GM21390 (cell line): ENCODE data around the gene HRH2.
"Not testable (repeated sequence)": the region's sequence is repeated elsewhere in the genome, so short reads cannot be mapped to it uniquely, and the experiment has no call there.

Source experiments
- ATAC-seq: cut with Tn5 transposase; IDR thresholded peaks from one replicate; pipeline ENCODE4 v1.9.1; 2021; ENCODE audit not compliant: unreplicated experiment

HRH2 gene

GRCh38 chr5:175646251-175646650, 11.6 kb upstream of the HRH2 start:
- ATAC-seq: no peak

GRCh38 chr5:175649967-175650366, 7.9 kb upstream of the HRH2 start:
- ATAC-seq: no peak

GRCh38 chr5:175650430-175651205, 7.3 kb upstream of the HRH2 start:
- not testable (repeated sequence) for ATAC-seq

- peak; percentile 60 for ATAC-seq
These were observed 4.9 kb upstream of the HRH2 start for GRCh38 chr5:175652741-175653663.

- no peak for ATAC-seq
These were observed 4.1 kb upstream of the HRH2 start for GRCh38 chr5:175653763-175654162.

GRCh38 chr5:175654339-175654738, 3.5 kb upstream of the HRH2 start:
- no peak for ATAC-seq

GRCh38 chr5:175654807-175655206, 3.1 kb upstream of the HRH2 start:
- no peak for ATAC-seq

GRCh38 chr5:175655411-175655810, 2.5 kb upstream of the HRH2 start:
- ATAC-seq: no peak

GRCh38 chr5:175656966-175657365, 905 bp upstream of the HRH2 start:
- no peak for ATAC-seq

- ATAC-seq: no peak
These were observed 651 bp downstream of the HRH2 start for GRCh38 chr5:175658299-175659145.

GRCh38 chr5:175659546-175660253, 1.8 kb downstream of the HRH2 start:
- ATAC-seq: no peak

- no peak for ATAC-seq
These were observed 5.6 kb downstream of the HRH2 start for GRCh38 chr5:175663186-175664184.

GRCh38 chr5:175664723-175665122, 6.9 kb downstream of the HRH2 start:
- ATAC-seq: no peak

- no peak for ATAC-seq
These were observed 8.3 kb downstream of the HRH2 start for GRCh38 chr5:175666216-175666615.

GRCh38 chr5:175668006-175668405, 10.1 kb downstream of the HRH2 start:
- no peak for ATAC-seq

- ATAC-seq: no peak
These were observed 12.5 kb downstream of the HRH2 start for GRCh38 chr5:175670372-175670771.

GRCh38 chr5:175671013-175671412, 13.1 kb downstream of the HRH2 start:
- no peak for ATAC-seq

GRCh38 chr5:175672976-175673648, 15.2 kb downstream of the HRH2 start:
- no peak for ATAC-seq
